ENCODE measurements around the gene MTA3. TPM values are rescaled to one million over a fixed set of nuclear protein-coding genes. Genes with fewer than 3 reads are reported as not detected.
"Not testable (repeated sequence)": the region's sequence is repeated elsewhere in the genome, so short reads cannot be mapped to it uniquely, and the experiment has no call there.

The MTA3 gene
- total RNA-seq, 4 donors from 2014 or later = 25.6 to 89.1 (median 64.0) TPM

GRCh38 chr2:42622943-42623676 lies 54.7 kb downstream of the MTA3 start:
- Histone ChIP-seq H3K27me3 (no peaks in the 10 kb centered on the region), H3K4me1 (no peaks in the 10 kb centered on the region), H3K4me3 (no peak overlapping the region), H3K36me3 (no peaks in the 10 kb centered on the region), H3K27ac (no peak overlapping the region), H3K9me3 (no peaks in the 10 kb centered on the region)
- TF ChIP-seq, protein P1, sequence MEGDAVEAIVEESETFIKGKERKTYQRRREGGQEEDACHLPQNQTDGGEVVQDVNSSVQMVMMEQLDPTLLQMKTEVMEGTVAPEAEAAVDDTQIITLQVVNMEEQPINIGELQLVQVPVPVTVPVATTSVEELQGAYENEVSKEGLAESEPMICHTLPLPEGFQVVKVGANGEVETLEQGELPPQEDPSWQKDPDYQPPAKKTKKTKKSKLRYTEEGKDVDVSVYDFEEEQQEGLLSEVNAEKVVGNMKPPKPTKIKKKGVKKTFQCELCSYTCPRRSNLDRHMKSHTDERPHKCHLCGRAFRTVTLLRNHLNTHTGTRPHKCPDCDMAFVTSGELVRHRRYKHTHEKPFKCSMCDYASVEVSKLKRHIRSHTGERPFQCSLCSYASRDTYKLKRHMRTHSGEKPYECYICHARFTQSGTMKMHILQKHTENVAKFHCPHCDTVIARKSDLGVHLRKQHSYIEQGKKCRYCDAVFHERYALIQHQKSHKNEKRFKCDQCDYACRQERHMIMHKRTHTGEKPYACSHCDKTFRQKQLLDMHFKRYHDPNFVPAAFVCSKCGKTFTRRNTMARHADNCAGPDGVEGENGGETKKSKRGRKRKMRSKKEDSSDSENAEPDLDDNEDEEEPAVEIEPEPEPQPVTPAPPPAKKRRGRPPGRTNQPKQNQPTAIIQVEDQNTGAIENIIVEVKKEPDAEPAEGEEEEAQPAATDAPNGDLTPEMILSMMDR (IDR thresholded peaks at IDR 0.05) = no peak
- TF ChIP-seq POLR2A (IDR thresholded peaks at IDR 0.05) = no peak
- intact Hi-C loops (cut with DNase I; ENCODE audit: low total_unique reads) = no loop called here
- no peak for DNase-seq

GRCh38 chr2:42624047-42624446 lies 55.6 kb downstream of the MTA3 start:
- no peak for DNase-seq
- Histone ChIP-seq H3K36me3 (no peaks in the 10 kb centered on the region), H3K9me3 (no peaks in the 10 kb centered on the region), H3K4me3 (no peak overlapping the region), H3K4me1 (no peaks in the 10 kb centered on the region), H3K27me3 (no peaks in the 10 kb centered on the region), H3K27ac (no peak overlapping the region)
- TF ChIP-seq, protein P1 (IDR thresholded peaks at IDR 0.05) = no peak
- no peak for TF ChIP-seq POLR2A (IDR thresholded peaks at IDR 0.05)
- intact Hi-C loops (cut with DNase I; ENCODE audit: low total_unique reads) = no loop called here

GRCh38 chr2:42628024-42628423 lies 59.6 kb downstream of the MTA3 start:
- H3K27ac ChIP-seq, H3K4me3 ChIP-seq: not testable (repeated sequence)

DNA sequence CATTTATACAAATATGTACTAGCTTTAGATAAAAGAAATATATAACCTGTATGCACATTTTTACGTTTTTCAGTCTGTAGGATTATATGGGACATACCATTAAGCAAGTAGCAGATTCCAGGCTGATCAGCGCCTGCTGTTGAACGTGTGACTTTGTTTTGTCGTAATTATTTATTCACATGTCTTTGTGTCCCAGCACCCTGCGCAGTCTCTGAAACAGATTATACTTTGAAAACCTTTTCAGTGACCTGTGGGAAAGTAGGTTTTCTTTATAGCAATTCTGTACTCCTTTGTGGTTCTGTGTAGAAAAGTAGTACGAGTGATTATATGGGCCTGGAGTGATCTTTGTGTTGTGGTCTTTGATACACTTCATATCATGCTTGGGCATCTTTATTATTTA lies 68.5 kb downstream of the MTA3 start:
- Histone ChIP-seq H3K27ac (no peak overlapping the region), H3K27me3 (no peaks in the 10 kb centered on the region), H3K9me3 (no peaks in the 10 kb centered on the region), H3K4me3 (no peak overlapping the region), H3K36me3 (no peaks in the 10 kb centered on the region), H3K4me1 (no peaks in the 10 kb centered on the region)
- intact Hi-C loops (cut with DNase I; ENCODE audit: low total_unique reads) = no loop called here
- DNase-seq = no peak
- no peak for TF ChIP-seq POLR2A (IDR thresholded peaks at IDR 0.05)
- TF ChIP-seq, protein P1 (IDR thresholded peaks at IDR 0.05) = no peak

More at GRCh38 chr2:42628024-42628423, 59.6 kb downstream of the MTA3 start:
- intact Hi-C loops (cut with DNase I; ENCODE audit: low total_unique reads); H3K4me1 ChIP-seq; DNase-seq; H3K36me3 ChIP-seq; H3K27me3 ChIP-seq; H3K9me3 ChIP-seq: not testable (repeated sequence)

DNA sequence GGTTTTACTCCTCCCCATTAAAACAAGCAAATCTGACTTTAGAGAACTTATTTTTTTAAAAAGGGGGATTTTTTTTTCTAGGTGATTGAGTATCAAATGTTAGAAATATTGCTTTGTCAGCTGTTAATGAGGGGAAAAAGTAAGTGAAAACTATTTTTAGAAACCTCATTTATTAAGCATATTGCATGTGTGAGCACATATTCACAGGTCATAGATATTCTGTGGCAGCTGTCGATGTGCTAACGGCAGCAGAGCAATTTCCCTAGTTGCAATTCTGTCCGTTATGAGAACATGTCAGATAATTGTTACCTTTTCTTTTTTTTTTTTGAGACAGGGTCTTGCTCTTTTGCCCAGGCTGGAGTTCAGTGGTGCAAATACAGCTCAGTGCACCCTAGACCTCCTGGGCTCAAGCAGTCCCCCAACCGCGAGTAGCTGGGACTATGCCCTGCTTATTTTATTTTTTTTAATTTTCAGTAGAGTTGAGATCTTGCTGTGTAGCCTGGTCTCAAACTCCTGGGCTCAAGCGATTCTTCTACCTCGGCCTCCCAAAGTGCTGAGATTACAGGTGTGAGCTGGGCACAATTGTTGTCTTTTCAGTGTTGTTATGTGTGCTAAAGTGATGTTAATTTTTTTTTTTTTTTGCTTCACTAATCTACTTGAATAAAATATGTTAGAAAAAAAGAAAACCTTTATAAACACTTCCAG lies 69.8 kb downstream of the MTA3 start:
- TF ChIP-seq, protein P1 (IDR thresholded peaks at IDR 0.05) = no peak
- no peak for TF ChIP-seq POLR2A (IDR thresholded peaks at IDR 0.05)
- Histone ChIP-seq H3K4me1 (no peaks in the 10 kb centered on the region), H3K36me3 (no peaks in the 10 kb centered on the region), H3K9me3 (no peaks in the 10 kb centered on the region), H3K4me3 (no peak overlapping the region), H3K27me3 (no peaks in the 10 kb centered on the region), H3K27ac (no peak overlapping the region)
- intact Hi-C loops (cut with DNase I; ENCODE audit: low total_unique reads) = no loop called here
- no peak for DNase-seq
